ENCODE results near the gene GPR119. TPM values are rescaled to one million over a fixed set of nuclear protein-coding genes. Genes with fewer than 3 reads are reported as not detected.

GPR119 gene
- polyA plus RNA-seq, 3 donors = not detected

GRCh38 chrX:130386408-130386808 is 934 bp upstream of the GPR119 start:
- Histone ChIP-seq H3K27ac (ENCODE audit: low read depth in 1 of 2, low read length in 2 of 2) (no peak overlapping the region), H3K36me3 (replicated peaks in 1 of 2; ENCODE audit: control insufficient read depth in 1 of 2, insufficient read depth in 2 of 2, low read length in 2 of 2) (no peaks in the 10 kb centered on the region), H2AFZ (ENCODE audit: insufficient read depth, low read depth, low read length, poor library complexity, severe bottlenecking) (no peak overlapping the region), H3K27me3 (ENCODE audit: control insufficient read depth in 2 of 2, insufficient read depth in 2 of 2, low read length in 2 of 2) (no peaks in the 10 kb centered on the region), H4K20me1 (ENCODE audit: insufficient read depth, low read length) (no peaks in the 10 kb centered on the region), H3K9ac (ENCODE audit: insufficient read depth, low read length, poor library complexity, severe bottlenecking) (no peak overlapping the region), H3K4me3 (replicated peaks in 1 of 3; ENCODE audit: low read depth in 2 of 3, low read length in 3 of 3) (no peak overlapping the region), H3K4me2 (replicated peaks; ENCODE audit: extremely low read depth, low read length, poor library complexity, severe bottlenecking) (no peak overlapping the region), H3K79me2 (ENCODE audit: insufficient read depth, low read length) (no peaks in the 10 kb centered on the region), H3K4me1 (ENCODE audit: control insufficient read depth in 1 of 2, insufficient read depth in 2 of 2, low read length in 2 of 2) (no peaks in the 10 kb centered on the region), H3K9me3 (replicated peaks in 1 of 2; ENCODE audit: control insufficient read depth in 1 of 2, insufficient read depth in 1 of 2, low read length in 2 of 2) (no peaks in the 10 kb centered on the region)
- DNase-seq = no peak
- Mint-ChIP-seq H3K27ac (no peak overlapping the region), H3K9me3 (peaks cover 0 to 4% (median 0%) of the 10 kb centered on the region in 7 donors), H3K36me3 (no peaks in the 10 kb centered on the region), H3K27me3 (ENCODE audit: low read depth in 3 of 3) (peaks cover 0 to 10% (median 2%) of the 10 kb centered on the region in 3 donors), H3K4me3 (no peak overlapping the region), H3K4me1 (no peaks in the 10 kb centered on the region)
- no peak for TF ChIP-seq CTCF (IDR thresholded peaks at IDR 0.05)
- intact Hi-C loops (cut with micrococcal nuclease) = no loop called here
- WGBS (ENCODE audit: insufficient coverage) = 100% methylated on average over 1 of the region's 5 CpGs

GRCh38 chrX:130378024-130378669 is 7.3 kb downstream of the GPR119 start:
- no peak for DNase-seq

More at GRCh38 chrX:130378024-130378669, 7.3 kb downstream of the GPR119 start:
- H2AFZ ChIP-seq (ENCODE audit: insufficient read depth, low read depth, low read length, poor library complexity, severe bottlenecking) = no peak overlapping the region
- intact Hi-C loops (cut with micrococcal nuclease) = no loop called here
- no peak for TF ChIP-seq CTCF (IDR thresholded peaks at IDR 0.05)
- no peaks in the 10 kb centered on the region for H4K20me1 ChIP-seq (ENCODE audit: insufficient read depth, low read length)
- H3K27ac ChIP-seq (ENCODE audit: low read depth in 1 of 2, low read length in 2 of 2) = no peak overlapping the region
- no peak overlapping the region for H3K9ac ChIP-seq (ENCODE audit: insufficient read depth, low read length, poor library complexity, severe bottlenecking)
- H3K4me1 ChIP-seq (ENCODE audit: control insufficient read depth in 1 of 2, insufficient read depth in 2 of 2, low read length in 2 of 2) = no peaks in the 10 kb centered on the region
- Mint-ChIP-seq H3K27ac (no peak overlapping the region), H3K36me3 (peaks cover 0 to 3% of the 10 kb centered on the region in 2 donors), H3K4me1 (no peaks in the 10 kb centered on the region), H3K9me3 (no peaks in the 10 kb centered on the region), H3K4me3 (no peak overlapping the region), H3K27me3 (ENCODE audit: low read depth in 3 of 3) (peaks cover 0 to 9% (median 0%) of the 10 kb centered on the region in 3 donors)
- H3K36me3 ChIP-seq (replicated peaks in 1 of 2; ENCODE audit: control insufficient read depth in 1 of 2, insufficient read depth in 2 of 2, low read length in 2 of 2) = peaks cover 0 to 12% of the 10 kb centered on the region in 2 donors
- H3K4me3 ChIP-seq (replicated peaks in 1 of 3; ENCODE audit: low read depth in 2 of 3, low read length in 3 of 3) = no peak overlapping the region
- no peaks in the 10 kb centered on the region for H3K27me3 ChIP-seq (ENCODE audit: control insufficient read depth in 2 of 2, insufficient read depth in 2 of 2, low read length in 2 of 2)
- no peak overlapping the region for H3K4me2 ChIP-seq (replicated peaks; ENCODE audit: extremely low read depth, low read length, poor library complexity, severe bottlenecking)
- no peaks in the 10 kb centered on the region for H3K79me2 ChIP-seq (ENCODE audit: insufficient read depth, low read length)
- WGBS (ENCODE audit: insufficient coverage) = 17% methylated on average over 3 of the region's 5 CpGs
- no peaks in the 10 kb centered on the region for H3K9me3 ChIP-seq (replicated peaks in 1 of 2; ENCODE audit: control insufficient read depth in 1 of 2, insufficient read depth in 1 of 2, low read length in 2 of 2)
